GM21528 (cell line): ENCODE results near the gene MRPL10.
"Not testable (repeated sequence)": the region's sequence is repeated elsewhere in the genome, so short reads cannot be mapped to it uniquely, and the experiment has no call there.

Experiments
- ATAC-seq: cut with Tn5 transposase; IDR thresholded peaks from one replicate; pipeline ENCODE4 v1.9.1; 2021; ENCODE audit warnings: mild to moderate bottlenecking, moderate library complexity; ENCODE audit not compliant: unreplicated experiment, low FRiP score

The MRPL10 gene

GRCh38 chr17:47802341-47803022, 28.9 kb downstream of the MRPL10 start:
- no peak for ATAC-seq

DNA sequence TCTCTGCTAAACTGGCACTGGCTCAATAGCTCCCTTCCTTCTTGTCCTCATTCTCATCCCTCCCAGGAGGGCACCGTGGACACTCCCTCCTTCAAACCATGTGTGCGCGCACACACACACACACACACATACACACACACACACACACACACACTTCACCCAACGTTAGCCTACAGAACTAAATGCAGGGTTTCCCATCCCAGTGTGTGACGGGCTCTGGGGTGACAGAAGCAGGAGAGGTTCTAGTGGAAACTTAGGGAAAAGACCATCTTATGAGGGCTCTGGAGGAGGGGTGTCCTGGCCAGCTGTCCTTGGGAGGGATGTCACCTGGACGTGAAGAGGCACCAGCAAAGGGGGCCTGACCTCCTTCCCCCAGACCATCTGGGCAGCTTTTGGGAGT, 29.4 kb downstream of the MRPL10 start:
- ATAC-seq = no peak

- ATAC-seq = no peak
These were observed 30.1 kb downstream of the MRPL10 start for GRCh38 chr17:47801176-47801765.

GRCh38 chr17:47800686-47801085, 30.7 kb downstream of the MRPL10 start:
- no peak for ATAC-seq

DNA sequence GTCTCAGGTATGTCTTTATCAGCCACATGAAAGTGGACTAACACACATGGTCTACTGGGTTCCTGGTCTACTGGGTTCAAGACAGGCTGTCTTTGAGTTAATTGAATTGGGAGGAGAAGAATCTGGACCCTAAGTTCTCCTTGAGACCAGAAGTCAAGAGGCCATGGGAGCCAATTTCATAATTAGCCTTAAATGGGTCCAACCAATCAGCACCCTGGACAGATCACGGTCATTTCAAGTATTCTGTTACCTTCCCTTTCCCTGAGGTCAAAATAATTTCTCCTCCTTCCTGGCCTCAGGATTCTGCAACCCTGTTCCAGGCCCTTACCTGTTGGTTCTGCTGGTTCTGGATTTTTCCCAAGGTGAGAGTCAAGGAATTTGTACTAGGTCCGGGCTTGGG, 33.5 kb downstream of the MRPL10 start:
- ATAC-seq = no peak

DNA sequence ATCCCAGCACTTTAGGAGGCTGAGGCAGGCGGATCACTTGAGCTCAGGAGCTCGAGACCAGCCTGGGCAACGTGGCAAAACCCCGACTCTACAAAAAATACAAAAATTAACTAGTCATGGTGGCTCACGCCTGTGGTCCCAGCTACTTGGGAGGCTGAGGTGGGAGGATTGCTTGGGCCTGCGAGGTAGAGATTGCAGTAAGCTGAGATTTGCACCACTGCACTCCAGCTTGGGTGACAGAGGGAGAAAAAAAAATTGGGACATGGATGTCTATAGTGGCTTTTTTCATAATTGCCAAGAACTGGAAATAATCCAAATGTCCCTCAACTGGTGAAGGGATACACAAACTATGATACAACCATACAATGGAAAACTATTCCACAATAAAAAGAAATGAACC, 38.4 kb downstream of the MRPL10 start:
- no peak for ATAC-seq

- ATAC-seq = no peak
These were observed 38.9 kb downstream of the MRPL10 start for GRCh38 chr17:47792457-47792856.

DNA sequence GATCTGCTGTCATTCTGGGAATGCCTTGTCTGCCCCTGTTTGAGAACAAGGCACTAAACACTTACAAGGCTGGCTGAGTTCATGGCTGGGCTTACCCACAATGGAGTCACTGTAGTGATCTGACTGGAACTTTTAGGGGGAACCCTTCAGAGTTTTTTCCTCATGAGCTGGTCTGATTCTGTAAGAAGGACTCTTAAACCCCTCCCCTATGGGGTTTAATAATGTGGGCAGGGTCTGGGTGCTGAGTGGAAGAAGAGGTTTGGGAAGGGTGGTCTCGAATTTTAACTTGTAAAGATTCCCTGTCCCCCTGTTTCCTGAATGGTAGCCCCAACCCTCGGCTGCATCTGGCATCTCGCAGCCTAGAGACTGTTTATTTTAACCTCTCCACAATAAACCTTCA, 40.3 kb downstream of the MRPL10 start:
- ATAC-seq = no peak

- ATAC-seq = no peak
These were observed 41.5 kb downstream of the MRPL10 start for GRCh38 chr17:47789611-47790561.

- ATAC-seq = no peak
These were observed 45.7 kb downstream of the MRPL10 start for GRCh38 chr17:47785538-47786123.

- ATAC-seq = no peak
These were observed 49.9 kb downstream of the MRPL10 start for GRCh38 chr17:47781397-47781796.

DNA sequence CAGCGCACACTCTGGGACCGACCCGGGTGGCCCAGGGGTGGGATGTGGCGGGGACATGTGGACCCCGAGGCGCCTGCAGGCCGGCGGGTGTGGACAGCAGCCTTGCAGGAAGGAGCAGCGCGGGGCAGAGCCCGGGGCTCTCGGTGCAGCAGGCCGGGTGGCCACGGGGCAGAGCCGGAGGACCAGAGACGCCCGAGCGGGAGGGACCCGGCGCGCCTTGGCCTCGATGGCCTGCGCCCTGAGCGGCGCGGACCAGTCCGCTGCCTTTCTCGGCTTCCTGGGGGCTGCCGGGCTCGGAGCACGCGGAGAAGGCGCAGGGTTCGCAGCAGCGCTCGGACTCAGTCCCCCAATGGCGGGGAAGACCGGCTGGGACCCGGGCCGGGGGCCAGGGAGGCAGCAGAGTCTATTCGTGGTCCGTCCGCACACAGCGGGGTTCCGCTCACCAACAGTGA, 53.1 kb downstream of the MRPL10 start:
- no peak for ATAC-seq

- no peak for ATAC-seq
These were observed 54.8 kb downstream of the MRPL10 start for GRCh38 chr17:47776330-47777197.

DNA sequence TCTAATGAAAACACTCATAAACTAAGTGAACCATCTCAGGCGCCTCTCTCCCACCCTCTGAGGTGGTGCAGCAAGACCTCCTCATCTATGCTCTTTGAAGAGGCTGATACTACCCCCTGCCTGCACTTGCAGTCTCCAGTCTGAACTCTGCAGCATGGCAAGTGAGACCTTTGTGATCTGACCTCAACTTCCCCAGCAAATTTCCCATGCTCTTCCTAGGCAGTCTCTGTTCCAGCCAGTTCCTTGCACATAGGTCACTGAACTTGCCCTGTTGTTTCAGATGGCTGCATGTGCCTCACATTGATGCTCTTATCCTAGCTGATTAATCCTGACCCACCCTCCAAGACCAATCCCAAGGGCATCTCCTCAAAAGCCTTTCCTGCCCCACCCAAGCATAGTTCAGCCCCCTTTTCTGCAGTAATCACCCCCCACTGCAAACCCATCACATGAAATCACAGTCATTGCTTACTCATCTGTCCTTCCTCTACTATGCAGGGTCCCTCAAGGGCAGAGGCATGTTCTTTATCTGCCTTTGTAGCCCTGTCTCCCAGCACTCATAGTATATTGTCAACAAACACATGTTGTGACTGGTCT, 56.3 kb downstream of the MRPL10 start:
- ATAC-seq = no peak

DNA sequence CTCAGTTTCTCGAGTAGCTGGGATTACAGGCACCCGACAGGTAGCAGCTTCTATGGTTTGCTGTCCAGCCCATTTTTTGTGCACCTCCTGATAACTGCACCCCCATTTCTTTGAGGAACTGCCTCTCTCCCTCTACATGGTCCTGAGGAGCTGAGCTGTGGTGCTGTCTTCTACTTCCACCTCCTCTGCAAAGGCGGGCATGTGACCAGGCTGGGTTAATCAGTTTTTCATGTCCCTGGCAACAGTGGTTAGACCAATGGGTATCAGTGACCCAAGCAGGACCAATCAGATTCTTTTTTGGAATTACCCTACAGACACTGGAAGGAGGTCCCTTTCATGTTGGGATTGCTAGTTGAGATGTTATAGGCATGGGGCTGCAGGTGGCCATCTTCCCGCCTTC, 57.0 kb downstream of the MRPL10 start:
- no peak for ATAC-seq

GRCh38 chr17:47773649-47774048, 57.7 kb downstream of the MRPL10 start:
- ATAC-seq = not testable (repeated sequence)
